Activated T-helper 9 cell treated with anti-CD3 and anti-CD28 coated beads, Interleukin-2, amount 50 U/mL, for 16 hours (primary cell): ENCODE results near the gene TMEM266.

Experiments used
- DNase-seq: peaks from one replicate; pipeline ENCODE4 v3.0.0-alpha.2; 2020; ENCODE audit warnings: low read depth

Gene TMEM266

GRCh38 chr15:76162036-76162398 is 102.2 kb downstream of the TMEM266 start:
- no peak for DNase-seq

- DNase-seq = no peak
Measured at GRCh38 chr15:76162784-76163456, 103.1 kb downstream of the TMEM266 start.

- no peak for DNase-seq
Measured at GRCh38 chr15:76163457-76164295, 103.9 kb downstream of the TMEM266 start.

- no peak for DNase-seq
Measured at GRCh38 chr15:76164602-76165001, 104.8 kb downstream of the TMEM266 start.

GRCh38 chr15:76165951-76166350 is 106.2 kb downstream of the TMEM266 start:
- no peak for DNase-seq

- no peak for DNase-seq
Measured at GRCh38 chr15:76168237-76168984, 108.6 kb downstream of the TMEM266 start.

- DNase-seq = no peak
Measured at GRCh38 chr15:76169018-76169417, 109.2 kb downstream of the TMEM266 start.

- DNase-seq = no peak
Measured at GRCh38 chr15:76169911-76170800, 110.4 kb downstream of the TMEM266 start.

GRCh38 chr15:76172782-76173181 is 113.0 kb downstream of the TMEM266 start:
- no peak for DNase-seq

- DNase-seq = no peak
Measured at GRCh38 chr15:76173317-76173834, 113.6 kb downstream of the TMEM266 start.

GRCh38 chr15:76174654-76175053 is 114.9 kb downstream of the TMEM266 start:
- no peak for DNase-seq

GRCh38 chr15:76175442-76175841 is 115.7 kb downstream of the TMEM266 start:
- no peak for DNase-seq

GRCh38 chr15:76176059-76176458 is 116.3 kb downstream of the TMEM266 start:
- DNase-seq = no peak

GRCh38 chr15:76176487-76177085 is 116.8 kb downstream of the TMEM266 start:
- no peak for DNase-seq

GRCh38 chr15:76177491-76178040 is 117.8 kb downstream of the TMEM266 start:
- DNase-seq = no peak

GRCh38 chr15:76178296-76179000 is 118.7 kb downstream of the TMEM266 start:
- DNase-seq = no peak

GRCh38 chr15:76179023-76179422 is 119.2 kb downstream of the TMEM266 start:
- DNase-seq = no peak

- DNase-seq = no peak
Measured at GRCh38 chr15:76180321-76180720, 120.5 kb downstream of the TMEM266 start.

- no peak for DNase-seq
Measured at GRCh38 chr15:76181705-76182107, 121.9 kb downstream of the TMEM266 start.
